Muscle of back (tissue), 11 donors: ENCODE results near the gene ABHD14A. TPM values are rescaled to one million over a fixed set of nuclear protein-coding genes. Genes with fewer than 3 reads are reported as not detected.
A peak's percentile ranks its signal among the peaks of the same experiment; 100 is the strongest.
"Not testable (repeated sequence)": the region's sequence is repeated elsewhere in the genome, so short reads cannot be mapped to it uniquely, and the experiment has no call there.

Experiments
- DNase-seq, 3 donors: peaks; one replicate each; pipeline versions ENCODE4 v3.0.0 to v3.0.0-alpha.2; 2013
- polyA plus RNA-seq, 10 donors: library from polyadenylated mRNA; unstranded; fragments of 120-200 nt; gene quantifications; one replicate each; pipeline ENCODE4 v1.2.1, GENCODE V29; 2013; ENCODE audit not compliant: insufficient read length in 10 of 10

Gene ABHD14A
- polyA plus RNA-seq, 10 donors, result 10.3 to 18.5 (median 12.1) TPM

DNA sequence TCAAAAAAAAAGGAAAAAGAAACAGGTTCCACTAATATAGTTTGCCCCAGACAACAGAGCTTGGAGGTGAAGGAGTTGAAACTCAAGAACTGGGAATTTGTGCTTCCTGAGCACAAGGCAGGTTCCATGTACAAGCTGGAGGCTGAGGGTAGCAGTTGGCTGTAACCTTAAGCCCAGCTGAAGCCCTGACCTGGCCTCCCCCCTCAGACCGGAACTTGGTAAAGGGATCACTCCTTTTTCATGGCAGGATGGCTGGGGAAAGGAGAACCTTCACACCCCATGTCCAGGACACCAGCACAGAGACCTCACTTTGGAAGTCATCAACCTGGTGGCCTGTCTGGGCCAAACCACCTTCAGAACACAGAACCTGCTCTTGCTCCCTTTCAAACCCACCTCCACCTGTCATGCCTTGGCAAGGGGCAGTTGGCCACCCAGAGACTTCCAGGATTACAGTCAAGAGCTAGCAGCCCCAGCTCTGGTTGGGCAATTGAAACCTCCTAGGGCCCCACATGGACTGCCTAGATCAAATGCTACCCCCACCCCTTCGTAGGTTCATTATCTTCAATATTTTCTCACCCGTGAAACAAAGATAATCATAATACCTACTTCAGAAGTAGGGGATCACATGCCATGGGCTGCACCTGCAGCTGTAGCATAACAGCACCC lies 17.3 kb downstream of the ABHD14A start:
- DNase-seq, result no peak

DNA sequence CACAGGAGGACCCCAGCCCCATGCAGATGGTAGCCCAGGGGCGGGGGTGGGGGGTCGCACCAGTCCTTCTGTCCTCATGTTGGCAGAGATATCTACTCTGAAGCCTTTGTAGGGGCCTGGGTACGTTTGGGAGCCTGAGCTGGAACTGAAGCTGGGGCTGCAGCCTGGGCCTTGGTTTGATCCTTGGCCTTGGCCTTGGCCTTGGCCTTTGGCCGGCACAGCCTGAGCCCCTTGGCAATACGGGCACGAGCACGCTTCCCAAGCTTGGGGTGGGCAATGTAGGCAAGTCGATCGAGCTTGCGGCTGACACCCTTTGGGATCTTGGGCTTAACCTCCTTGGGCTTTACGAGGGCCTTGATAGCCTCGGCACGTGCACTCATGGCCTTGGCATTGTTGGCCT lies 18.8 kb downstream of the ABHD14A start:
- DNase-seq, result not testable (repeated sequence)

DNA sequence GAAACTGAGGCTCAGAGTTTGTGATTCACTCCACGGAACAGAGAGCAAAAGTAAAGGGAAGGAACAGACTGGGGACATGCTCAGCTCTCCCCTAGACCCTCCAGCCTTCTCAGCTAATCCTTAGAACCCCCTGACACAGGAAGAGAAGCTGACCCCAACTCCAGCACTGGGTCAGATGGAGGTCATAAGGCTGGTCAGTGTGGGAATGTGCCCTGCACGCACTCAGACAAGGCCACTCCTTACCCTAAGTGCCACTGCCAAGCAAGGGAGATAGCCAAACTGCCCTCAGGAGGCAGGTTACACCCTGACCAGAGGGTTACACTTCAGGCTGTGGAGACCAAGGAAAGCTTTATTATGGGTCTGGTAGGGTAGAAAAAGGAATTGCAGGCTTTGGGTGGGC lies 19.7 kb downstream of the ABHD14A start:
- DNase-seq, result no peak

DNA sequence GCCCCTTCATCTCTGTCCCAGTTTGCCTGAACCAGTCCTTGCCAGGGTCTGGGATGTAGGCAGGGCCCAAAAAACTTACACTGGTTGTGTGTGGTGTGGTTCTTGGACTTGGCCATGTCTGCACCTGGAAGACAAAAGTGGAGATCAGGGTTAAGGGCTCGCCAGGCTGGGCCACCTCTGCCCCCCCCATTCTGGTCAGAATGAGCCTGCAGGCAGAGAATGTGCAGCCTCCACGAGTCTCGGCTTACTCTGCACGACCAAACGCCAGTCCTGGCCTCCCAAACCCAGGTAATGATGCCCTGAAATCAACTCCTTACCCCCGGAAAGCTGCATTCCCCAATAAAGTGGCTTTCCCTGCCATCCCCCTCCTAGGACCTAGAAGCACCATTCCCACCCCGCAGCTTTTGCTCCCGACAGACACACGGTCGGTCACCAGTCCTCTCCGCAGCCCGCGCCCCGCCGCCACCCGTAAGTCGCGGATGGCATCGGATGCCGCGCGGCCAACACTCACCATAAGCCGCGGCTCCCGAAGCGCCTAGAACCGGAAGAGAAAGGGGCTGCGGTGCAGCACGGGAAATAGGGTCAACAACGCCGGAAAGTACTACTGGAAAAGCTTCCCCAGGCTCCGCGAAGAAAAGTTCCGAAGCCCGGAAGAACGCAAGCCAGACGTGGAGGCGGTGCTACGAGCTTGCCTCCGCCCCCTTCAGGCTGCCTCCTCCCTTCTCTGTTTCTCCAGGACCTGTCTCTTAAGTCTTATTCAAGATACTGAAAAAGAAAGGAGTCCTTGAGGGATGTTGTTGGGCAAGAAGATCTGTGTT lies 20.7 kb downstream of the ABHD14A start, which contains the start of gene RPL29:
RPL29 (minus strand) TSS at position 550 of the 818 bp plus-strand sequence; CDS start at position 116, 434 bp downstream.
- peak; percentile 95 to 97 (median 96) for DNase-seq

DNA sequence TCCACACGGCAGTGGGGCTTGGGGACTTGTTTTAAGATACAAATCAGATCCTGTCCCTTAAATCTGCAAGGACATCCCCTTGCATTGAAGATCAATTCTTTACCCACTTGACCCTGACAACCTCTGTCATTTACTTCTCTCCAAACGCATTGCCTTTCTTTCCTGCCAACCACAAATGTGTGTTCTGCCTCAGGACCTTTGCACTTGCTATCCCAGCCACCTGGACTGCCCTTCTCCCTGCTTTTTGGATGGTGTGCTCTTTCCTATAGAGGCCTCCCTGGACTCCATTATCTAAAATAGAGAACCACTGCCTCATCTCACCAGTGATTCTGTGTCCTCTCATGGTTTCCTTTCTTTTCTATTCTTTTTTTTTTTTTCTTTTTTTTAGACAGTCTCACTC lies 22.3 kb downstream of the ABHD14A start:
- DNase-seq, result no peak

DNA sequence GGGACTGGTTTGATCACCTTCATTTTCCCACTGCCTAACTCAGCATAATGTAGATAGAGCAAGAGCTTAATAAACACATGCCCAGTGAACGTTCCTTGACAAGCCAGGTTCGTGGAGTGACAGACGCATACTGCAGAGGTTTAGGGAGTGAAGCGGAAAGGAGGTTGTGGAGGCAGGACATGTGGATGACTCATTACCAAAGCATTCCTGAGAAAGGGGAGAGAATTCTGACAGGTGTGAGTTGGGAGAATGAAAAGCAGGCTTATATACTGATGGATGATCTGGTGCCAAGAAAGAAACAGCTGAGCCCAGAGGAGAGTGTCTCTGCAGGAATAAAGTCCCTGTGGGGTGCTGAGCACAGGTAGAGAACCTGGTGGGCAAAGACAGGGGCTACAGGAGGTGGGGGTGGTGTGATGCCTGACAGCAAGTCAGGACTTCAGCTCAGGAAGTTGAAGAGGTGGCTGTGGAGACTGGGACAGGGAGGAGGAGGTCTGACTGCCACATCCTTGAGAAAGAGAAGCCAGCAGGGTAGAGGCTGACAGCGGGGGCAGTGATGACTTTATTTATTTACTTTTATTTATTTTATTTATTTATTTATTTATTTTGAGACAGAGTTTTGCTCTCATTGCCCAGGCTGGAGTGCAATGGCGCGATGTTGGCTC lies 23.2 kb downstream of the ABHD14A start:
- DNase-seq, result no peak

DNA sequence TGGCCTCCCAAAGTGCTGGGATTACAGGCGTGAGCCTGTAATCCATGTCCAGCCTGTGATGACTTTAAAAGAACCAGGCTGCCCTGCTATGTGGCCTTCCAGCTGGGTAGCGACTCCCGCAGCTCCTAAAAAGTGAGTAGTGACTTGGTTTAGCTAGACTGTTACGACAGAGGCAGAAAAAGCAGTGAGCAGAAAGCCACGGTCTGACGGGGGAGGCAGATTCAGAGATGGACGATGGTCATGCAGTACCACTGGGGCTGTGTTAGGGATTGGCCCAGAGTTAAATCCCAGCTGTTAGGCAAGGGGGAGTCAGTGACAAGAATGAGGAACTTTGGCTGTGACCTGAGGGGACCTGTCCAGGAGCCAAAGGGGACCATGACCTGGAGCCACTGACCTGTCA lies 23.9 kb downstream of the ABHD14A start:
- no peak for DNase-seq

DNA sequence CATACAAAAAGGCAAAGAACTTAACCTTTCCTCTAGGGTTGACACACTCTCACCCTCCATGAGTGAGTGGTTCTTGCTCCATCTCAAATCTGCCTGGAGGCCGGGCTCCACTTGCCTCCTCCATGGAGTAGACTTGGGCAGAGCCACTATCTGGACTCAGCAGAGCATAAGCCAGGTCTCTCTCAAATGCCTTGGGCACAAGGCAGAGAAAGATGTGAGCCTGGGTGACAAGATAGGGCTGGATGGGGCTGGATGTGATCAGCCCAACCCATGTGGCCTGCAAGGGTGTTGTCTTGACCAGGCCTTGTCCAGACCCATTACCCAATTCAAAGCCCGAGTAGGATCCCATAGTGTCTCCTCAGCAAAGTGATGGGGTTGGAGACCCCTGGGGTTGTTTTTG lies 25.0 kb downstream of the ABHD14A start:
- DNase-seq, result no peak

DNA sequence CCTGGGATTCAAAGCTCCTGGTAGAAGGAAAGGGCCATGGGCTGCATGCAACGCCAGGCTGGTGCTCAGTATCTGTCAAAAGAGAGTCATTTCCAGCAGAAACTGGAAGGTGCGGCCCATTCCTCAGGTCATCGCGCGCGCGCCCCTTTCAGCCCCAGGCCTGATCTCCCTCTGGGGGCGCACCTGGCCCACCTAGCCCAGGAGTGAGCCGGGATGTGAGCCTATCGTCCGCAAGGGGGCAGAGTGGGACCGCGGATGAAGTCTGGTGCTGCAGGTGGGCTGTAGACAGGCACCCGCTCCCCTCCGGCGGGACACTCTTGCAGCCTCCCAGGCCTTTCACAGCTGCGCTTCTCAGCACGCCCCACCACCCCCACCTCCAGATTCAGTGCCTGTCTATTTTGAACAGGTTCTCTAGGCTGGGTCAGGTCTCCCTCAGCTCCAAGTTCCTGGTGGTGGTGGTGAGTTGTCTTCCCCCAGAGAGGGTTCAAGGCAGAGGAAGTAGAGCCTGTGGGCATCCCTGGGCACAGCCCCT lies 26.6 kb downstream of the ABHD14A start:
- DNase-seq, result peak in 2 of 3 donors; percentile 76 to 85

DNA sequence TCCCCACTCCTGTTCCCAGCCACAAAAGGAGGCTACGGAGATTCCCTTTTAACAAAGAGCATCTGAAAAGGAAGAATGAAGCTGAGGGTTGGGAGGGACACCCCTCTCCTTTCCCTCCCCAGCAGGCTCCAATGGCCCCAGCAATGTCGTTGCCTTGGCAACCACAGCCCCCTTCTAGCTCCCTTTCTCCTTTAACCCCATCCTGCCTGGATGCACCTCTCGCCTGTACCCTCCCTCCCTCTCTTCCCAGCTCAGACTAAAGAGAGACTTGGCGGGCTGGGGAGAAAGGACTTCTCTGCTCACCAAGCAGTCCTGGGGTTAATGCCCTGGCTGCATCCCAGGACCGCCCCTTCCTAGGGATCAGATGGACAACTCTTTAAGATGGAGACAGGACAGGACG lies 27.9 kb downstream of the ABHD14A start:
- DNase-seq, result no peak

DNA sequence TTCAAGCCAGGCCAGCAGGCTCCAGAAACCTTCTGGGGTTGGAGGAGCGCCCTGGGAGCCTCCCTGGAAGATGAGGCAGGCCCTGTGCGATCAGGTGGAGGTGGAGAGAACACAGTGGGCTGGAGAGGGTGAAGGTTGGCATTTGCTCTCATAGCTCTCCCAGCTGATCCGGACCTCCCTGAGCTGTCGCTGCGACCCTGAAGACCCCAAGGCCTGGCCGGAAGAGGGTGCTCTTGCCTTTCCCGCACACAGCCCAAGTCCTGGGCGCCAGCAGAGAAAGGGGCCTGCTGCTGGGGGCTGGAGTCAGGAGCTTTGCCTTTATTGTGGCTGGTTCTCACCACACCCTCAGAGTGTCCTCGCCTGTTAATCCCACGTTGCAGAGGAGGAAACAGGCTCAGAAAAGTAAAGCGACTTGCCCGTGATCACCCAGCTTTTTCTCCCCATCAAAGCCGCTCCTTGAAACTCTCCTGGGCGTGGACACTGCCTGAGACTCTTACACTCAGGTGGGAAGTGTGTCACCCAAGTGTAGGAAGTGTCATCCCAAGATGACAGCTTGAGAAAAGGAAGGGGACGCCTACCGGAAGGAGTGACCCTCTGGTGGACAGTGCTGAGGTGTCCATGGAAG lies 29.4 kb downstream of the ABHD14A start:
- peak; percentile 47 to 89 (median 77) for DNase-seq

DNA sequence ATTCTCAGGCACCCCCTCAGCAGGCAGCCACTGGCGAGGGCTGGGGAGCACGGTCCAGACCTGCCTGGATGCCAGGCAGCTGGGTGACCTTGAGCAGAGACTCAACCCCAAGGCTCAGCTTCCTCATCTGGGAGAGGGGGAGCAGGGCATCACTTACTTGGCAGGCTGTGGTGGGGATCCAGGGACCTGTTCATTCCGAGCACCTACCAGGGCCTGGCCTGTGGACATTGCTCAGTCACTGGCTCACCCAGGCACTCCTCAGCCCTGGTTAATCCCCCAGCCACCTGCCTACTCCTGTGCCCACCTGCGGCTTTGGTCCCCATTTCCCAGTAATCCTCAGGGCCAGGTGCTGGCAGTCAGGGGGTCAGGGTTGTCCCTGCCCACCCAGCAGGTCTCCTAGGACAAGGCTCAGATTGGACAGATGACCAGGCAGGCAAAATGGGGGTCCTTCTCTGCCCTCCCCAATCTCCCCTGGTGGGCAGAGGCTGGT lies 30.1 kb downstream of the ABHD14A start:
- DNase-seq, result no peak

DNA sequence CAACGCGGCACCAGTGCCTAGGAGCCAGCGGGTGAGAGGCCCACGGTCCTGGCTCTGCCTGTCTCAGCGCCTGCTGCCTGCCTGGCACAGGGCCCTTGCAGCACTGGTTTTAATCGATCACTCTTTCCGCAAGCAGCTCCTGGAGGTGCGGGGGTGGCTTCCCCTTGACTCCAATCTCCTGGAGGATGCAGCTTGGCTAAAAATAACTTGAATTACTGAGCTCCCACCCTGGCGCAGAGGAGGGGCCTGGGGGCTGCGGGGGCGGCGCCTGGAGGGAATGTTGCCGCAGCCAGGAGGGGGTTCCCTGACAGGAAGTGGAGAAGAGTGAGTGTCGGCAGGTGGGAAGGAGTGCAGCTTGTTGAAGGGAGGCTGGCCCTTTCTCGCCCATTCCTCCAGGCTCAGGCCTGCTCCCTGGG lies 30.7 kb downstream of the ABHD14A start:
- peak; percentile 53 to 81 (median 56) for DNase-seq

DNA sequence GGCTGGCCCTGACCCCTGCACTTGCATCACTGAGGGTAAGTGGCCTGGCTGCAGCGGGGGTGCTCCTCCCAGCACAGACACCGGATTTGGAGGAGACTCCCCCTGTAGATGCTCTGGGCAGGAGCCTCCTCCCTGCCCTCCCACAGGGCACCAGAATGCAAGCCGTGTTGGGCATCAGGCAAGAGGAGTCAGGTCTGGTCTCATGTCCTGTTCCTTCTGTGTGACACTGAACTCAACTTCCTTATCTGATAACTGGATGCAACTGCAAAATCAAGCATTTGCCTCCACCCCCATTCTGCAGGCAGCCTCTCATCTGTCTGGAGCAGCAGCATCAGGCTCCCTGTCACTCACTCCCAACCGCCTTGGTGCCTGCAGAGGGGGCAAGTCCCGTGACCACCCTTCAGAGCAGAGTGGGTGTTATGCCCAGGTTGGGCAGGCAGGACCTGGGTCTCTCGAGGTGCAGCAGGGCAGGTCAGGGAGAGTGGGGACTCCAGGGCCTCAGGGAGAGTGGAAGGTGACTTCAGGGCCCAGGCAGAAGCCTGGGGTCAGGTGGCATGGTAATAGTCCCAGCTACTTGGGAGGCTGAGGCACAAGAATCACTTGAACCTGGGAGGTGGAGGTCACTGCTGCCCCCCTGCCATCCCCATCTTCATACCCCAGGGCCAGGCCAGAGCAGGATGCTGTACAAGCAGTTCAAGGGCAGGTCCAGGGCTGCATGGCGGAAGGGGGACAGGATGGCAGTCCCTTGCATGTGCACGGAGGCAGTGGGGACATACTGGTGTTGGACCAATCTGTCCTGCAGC lies 31.4 kb downstream of the ABHD14A start:
- no peak for DNase-seq

DNA sequence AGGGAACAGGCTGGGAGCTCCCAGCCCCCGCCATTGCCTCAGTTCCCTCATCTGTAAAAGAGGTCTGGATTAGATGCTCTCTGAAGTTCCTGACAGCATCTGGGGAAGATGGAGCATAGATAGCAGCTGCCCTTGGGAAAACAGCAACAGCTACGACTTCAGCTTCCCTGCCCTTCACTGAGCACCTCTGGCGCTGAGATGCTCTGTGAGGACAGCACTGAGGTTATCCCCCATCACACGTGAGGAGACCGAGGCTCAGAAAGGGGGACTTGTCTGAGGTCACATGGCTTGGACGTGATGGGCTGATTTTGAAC lies 31.9 kb downstream of the ABHD14A start:
- no peak for DNase-seq

DNA sequence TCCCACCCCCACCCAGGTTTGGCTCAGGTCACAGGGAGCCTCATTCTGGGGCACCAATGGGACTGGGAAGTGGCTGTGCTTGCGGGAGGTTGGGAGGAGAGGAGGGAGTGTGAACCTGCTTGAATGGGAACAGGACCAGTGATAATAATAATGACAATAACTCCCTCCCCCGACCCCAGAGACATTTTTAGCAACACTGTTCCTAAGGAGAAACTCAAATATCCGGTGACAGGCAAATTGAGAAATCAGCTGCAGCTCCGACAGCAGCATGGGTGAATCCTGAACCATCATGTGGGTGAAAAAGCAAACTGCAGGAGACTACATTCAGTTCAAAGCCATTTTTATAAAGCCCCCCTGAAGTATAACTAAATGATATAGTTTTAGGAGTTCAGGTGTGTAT lies 32.4 kb downstream of the ABHD14A start:
- DNase-seq, result no peak

DNA sequence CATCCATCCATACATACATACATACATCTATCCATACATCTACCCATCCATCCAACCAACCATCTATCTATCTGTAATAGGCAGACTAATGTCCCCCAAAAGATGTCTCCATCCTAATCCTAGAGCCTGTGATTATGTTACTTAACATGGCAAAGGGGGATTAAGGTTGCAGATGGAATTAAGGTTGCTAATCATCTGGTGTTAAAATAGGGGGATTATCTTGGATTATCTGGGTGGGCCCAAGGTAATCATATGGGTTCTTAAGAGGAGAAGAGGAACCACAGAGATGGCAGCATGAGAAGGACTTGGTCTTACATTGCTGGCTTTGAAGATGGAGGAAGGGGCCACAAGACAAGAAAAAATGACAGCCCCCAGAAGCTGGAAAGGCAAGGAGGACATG lies 35.6 kb downstream of the ABHD14A start:
- DNase-seq, result no peak

DNA sequence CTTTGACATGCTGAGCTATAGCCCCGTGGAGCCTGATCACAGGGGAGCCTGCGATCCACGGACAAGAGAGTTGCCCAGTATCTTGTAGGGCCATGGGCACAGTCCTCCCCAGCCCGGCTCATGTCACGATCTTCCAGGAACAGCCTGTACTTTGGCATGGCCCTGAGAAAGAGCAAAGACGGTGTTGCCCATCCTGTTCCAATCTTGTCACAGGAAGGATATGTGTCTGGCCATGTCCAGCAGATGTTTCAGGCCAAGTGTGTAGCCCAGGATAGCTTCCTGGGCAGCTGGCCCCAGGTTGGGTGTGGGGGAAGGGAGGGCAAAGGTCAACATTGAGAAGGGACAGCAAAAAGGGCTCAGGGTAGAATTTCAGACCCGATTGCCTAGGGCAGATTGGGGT lies 37.8 kb downstream of the ABHD14A start:
- DNase-seq, result no peak

DNA sequence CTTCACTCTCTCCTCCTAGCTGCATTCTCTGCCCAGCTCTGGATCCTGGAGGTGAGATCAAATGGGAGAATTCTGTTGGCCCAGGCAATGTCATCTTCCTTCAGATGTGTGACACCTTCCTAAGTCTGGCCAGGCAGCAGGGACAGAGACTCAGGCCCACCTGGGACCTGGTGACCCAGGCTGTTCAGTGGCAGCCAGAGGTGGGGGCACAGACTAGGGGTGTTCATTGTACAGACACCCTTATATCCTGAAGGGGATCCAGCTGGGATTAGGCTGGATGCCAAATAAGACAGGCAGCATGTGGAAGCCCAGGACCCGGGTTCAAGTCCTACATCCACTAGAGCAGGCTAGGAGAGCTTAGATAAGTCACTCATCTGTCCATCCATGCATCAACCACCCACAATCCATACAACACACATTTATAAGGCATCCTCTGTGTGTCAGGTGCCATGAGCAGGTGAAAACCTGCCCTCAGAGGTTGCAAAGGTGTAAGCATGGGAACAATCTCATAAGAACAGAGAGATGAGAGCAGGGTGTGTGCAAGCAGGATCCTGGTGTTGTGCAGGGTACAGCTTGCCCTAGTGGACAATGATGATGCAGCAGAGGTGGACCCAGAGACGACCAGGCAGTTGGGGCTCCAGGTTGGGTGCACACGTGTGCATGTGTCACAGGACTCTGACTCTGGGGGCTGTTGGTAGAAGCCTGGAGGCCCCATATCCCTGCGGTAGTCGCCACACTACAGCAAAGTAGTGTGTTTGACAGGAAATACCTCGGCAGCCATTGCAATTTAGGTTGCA lies 39.1 kb downstream of the ABHD14A start:
- DNase-seq, result no peak

DNA sequence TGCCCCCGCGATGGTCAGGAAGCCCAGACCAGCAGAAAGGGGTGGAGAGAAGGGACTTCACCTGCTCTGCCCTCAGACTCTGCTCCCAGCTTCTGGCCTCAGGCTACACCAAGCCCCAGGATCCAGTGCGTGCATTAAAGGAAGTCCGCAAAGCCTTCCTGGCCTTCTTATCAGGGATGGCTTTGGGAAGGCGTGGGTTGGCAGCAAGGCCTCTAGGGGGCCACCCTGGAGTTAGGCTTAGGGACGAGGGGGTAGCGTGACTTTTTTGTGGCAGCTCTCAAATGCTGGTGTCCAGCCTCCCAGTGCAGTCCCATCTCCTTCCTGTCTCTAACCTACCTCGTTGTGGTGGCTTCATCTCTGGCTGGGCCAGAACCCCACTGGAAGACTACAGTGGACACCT lies 39.7 kb downstream of the ABHD14A start:
- no peak for DNase-seq
